Esophagus squamous epithelium (tissue), 4 donors: ENCODE measurements around the gene NANOGP8.
"Not testable (repeated sequence)": the region's sequence is repeated elsewhere in the genome, so short reads cannot be mapped to it uniquely, and the experiment has no call there.

ENCODE experiments used
- CTCF ChIP-seq, 6 experiments: fragments of 450-650 bp in 4 of 6; fragments of 200-600 bp in 2 of 6; sonication (generic) in 2 of 6; IDR thresholded peaks; one replicate each; pipeline ENCODE4 v1.5.1; 2016 to 2019; ENCODE audit warnings: antibody characterized with exemption in 6 of 6, mild to moderate bottlenecking in 4 of 6, moderate library complexity in 4 of 6
- POLR2A ChIP-seq, 4 donors: fragments of 450-650 bp; IDR thresholded peaks; one replicate each; pipeline ENCODE4 v1.6.1; 2017; ENCODE audit warnings: antibody characterized with exemption in 4 of 4, mild to moderate bottlenecking in 4 of 4, moderate library complexity in 3 of 4

- not testable (repeated sequence) for TF ChIP-seq CTCF, POLR2A (IDR thresholded peaks at IDR 0.05)
These were observed 2.4 kb downstream of the NANOGP8 start for GRCh38 chr15:35082371-35083348.
